ENCODE results near the gene ECHS1.

Gene ECHS1

GRCh38 chr10:133405844-133406527 lies 32.8 kb upstream of the ECHS1 start:
- DNase-seq (ENCODE audit: low read depth): no peak
- TF ChIP-seq POLR2A (IDR thresholded peaks at IDR 0.05; ENCODE audit: extremely low read depth, insufficient read length) (no peak), MAX (IDR thresholded peaks at IDR 0.05; ENCODE audit: low read depth, low read length) (no peak), MYC (IDR thresholded peaks at IDR 0.05; ENCODE audit: low read depth, low read length) (no peak), CTCF (IDR thresholded peaks at IDR 0.05; ENCODE audit: low read depth, low read length) (no peak)
- H3K4me3 ChIP-seq (ENCODE audit: low read depth, low read length): no peak overlapping the region

- H3K4me3 ChIP-seq (ENCODE audit: low read depth, low read length): no peak overlapping the region
- TF ChIP-seq MAX (IDR thresholded peaks at IDR 0.05; ENCODE audit: low read depth, low read length): no peak
- no peak for DNase-seq (ENCODE audit: low read depth)
Observed at GRCh38 chr10:133405272-133405671, 32.1 kb upstream of the ECHS1 start.

GRCh38 chr10:133403784-133404183 lies 30.6 kb upstream of the ECHS1 start:
- DNase-seq (ENCODE audit: low read depth): no peak
- no peak for TF ChIP-seq MYC (IDR thresholded peaks at IDR 0.05; ENCODE audit: low read depth, low read length)
- TF ChIP-seq MAX (IDR thresholded peaks at IDR 0.05; ENCODE audit: low read depth, low read length): no peak
- TF ChIP-seq CTCF (IDR thresholded peaks at IDR 0.05; ENCODE audit: low read depth, low read length): no peak
- no peak for TF ChIP-seq POLR2A (IDR thresholded peaks at IDR 0.05; ENCODE audit: extremely low read depth, insufficient read length)
- no peak overlapping the region for H3K4me3 ChIP-seq (ENCODE audit: low read depth, low read length)

- TF ChIP-seq CTCF (IDR thresholded peaks at IDR 0.05; ENCODE audit: low read depth, low read length): no peak
- TF ChIP-seq POLR2A (IDR thresholded peaks at IDR 0.05; ENCODE audit: extremely low read depth, insufficient read length): no peak
- TF ChIP-seq MYC (IDR thresholded peaks at IDR 0.05; ENCODE audit: low read depth, low read length): no peak
- no peak for TF ChIP-seq MAX (IDR thresholded peaks at IDR 0.05; ENCODE audit: low read depth, low read length)
- no peak for DNase-seq (ENCODE audit: low read depth)
Observed at GRCh38 chr10:133403359-133403758, 30.2 kb upstream of the ECHS1 start.

GRCh38 chr10:133401981-133402725 lies 29.0 kb upstream of the ECHS1 start:
- TF ChIP-seq MAX (IDR thresholded peaks at IDR 0.05; ENCODE audit: low read depth, low read length) (no peak), CTCF (IDR thresholded peaks at IDR 0.05; ENCODE audit: low read depth, low read length) (no peak), POLR2A (IDR thresholded peaks at IDR 0.05; ENCODE audit: extremely low read depth, insufficient read length) (no peak), MYC (IDR thresholded peaks at IDR 0.05; ENCODE audit: low read depth, low read length) (no peak)

More at GRCh38 chr10:133403359-133403758, 30.2 kb upstream of the ECHS1 start:
- H3K4me3 ChIP-seq (ENCODE audit: low read depth, low read length): no peak overlapping the region

GRCh38 chr10:133401500-133401899 lies 28.3 kb upstream of the ECHS1 start:
- TF ChIP-seq MAX (IDR thresholded peaks at IDR 0.05; ENCODE audit: low read depth, low read length): no peak
- TF ChIP-seq POLR2A (IDR thresholded peaks at IDR 0.05; ENCODE audit: extremely low read depth, insufficient read length): no peak
- no peak for TF ChIP-seq CTCF (IDR thresholded peaks at IDR 0.05; ENCODE audit: low read depth, low read length)
- no peak for TF ChIP-seq MYC (IDR thresholded peaks at IDR 0.05; ENCODE audit: low read depth, low read length)
- no peak overlapping the region for H3K4me3 ChIP-seq (ENCODE audit: low read depth, low read length)
- no peak for DNase-seq (ENCODE audit: low read depth)

More at GRCh38 chr10:133401981-133402725, 29.0 kb upstream of the ECHS1 start:
- no peak for DNase-seq (ENCODE audit: low read depth)
- H3K4me3 ChIP-seq (ENCODE audit: low read depth, low read length): no peak overlapping the region
